ENCODE data around the gene BRD4. TPM values are rescaled to one million over a fixed set of nuclear protein-coding genes. Genes with fewer than 3 reads are reported as not detected.
A peak's percentile ranks its signal among the peaks of the same experiment; 100 is the strongest.
"Not testable (repeated sequence)": the region's sequence is repeated elsewhere in the genome, so short reads cannot be mapped to it uniquely, and the experiment has no call there.

The BRD4 gene
- total RNA-seq, 1 donor from 2014 or later, result 129 TPM

- H3K27ac Mint-ChIP-seq, result no peak overlapping the region
- peaks cover 6% of the 10 kb centered on the region for H3K4me1 Mint-ChIP-seq (ENCODE audit: low read depth)
- H3K9me3 Mint-ChIP-seq, result no peaks in the 10 kb centered on the region
- no peaks in the 10 kb centered on the region for H3K27me3 Mint-ChIP-seq (ENCODE audit: insufficient read depth)
- intact Hi-C loops (cut with micrococcal nuclease), result no loop called here
- no peak for DNase-seq (ENCODE audit: low spot score)
- H3K4me3 Mint-ChIP-seq, result no peak overlapping the region
- peaks cover 23% of the 10 kb centered on the region for H3K36me3 Mint-ChIP-seq (ENCODE audit: low read depth)
These were observed 39.5 kb upstream of the BRD4 start for GRCh38 chr19:15371786-15372380.

DNA sequence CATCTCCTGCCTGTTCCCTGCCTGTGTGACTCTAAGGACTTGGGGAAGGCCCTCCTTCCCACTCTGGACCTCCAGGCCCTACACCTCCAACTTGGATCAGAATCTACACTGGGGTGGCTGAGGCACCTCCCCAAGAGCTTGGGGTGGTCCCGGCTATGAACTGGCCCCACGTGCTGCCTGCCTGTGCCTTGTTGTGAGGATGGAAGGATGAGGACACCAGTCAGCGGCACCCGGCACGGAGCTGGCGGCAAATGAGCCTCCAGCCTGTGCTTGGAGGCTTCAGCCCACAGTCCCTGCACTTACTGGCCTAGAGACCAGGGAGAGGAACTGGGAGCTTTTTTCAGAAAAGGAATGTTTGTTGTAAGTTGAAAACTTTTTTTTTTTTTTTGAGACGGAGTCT, 38.8 kb upstream of the BRD4 start:
- Mint-ChIP-seq H3K36me3 (ENCODE audit: low read depth) (peaks cover 23% of the 10 kb centered on the region), H3K9me3 (no peaks in the 10 kb centered on the region), H3K4me1 (ENCODE audit: low read depth) (no peaks in the 10 kb centered on the region), H3K4me3 (no peak overlapping the region), H3K27me3 (ENCODE audit: insufficient read depth) (no peaks in the 10 kb centered on the region), H3K27ac (no peak overlapping the region)
- DNase-seq (ENCODE audit: low spot score), result no peak
- intact Hi-C loops (cut with micrococcal nuclease), result no loop called here

- no peak for DNase-seq (ENCODE audit: low spot score)
- peaks cover 23% of the 10 kb centered on the region for H3K36me3 Mint-ChIP-seq (ENCODE audit: low read depth)
- no peaks in the 10 kb centered on the region for H3K4me1 Mint-ChIP-seq (ENCODE audit: low read depth)
- no peak overlapping the region for H3K4me3 Mint-ChIP-seq
- intact Hi-C loops (cut with micrococcal nuclease), result no loop called here
- H3K9me3 Mint-ChIP-seq, result no peaks in the 10 kb centered on the region
- H3K27ac Mint-ChIP-seq, result no peak overlapping the region
- H3K27me3 Mint-ChIP-seq (ENCODE audit: insufficient read depth), result no peaks in the 10 kb centered on the region
These were observed 37.2 kb upstream of the BRD4 start for GRCh38 chr19:15369594-15369891.

GRCh38 chr19:15368798-15369593, 36.7 kb upstream of the BRD4 start:
- H3K4me1 Mint-ChIP-seq (ENCODE audit: low read depth), result no peaks in the 10 kb centered on the region
- intact Hi-C loops (cut with micrococcal nuclease), result no loop called here
- H3K27ac Mint-ChIP-seq, result peak overlapping the region; percentile 29

DNA sequence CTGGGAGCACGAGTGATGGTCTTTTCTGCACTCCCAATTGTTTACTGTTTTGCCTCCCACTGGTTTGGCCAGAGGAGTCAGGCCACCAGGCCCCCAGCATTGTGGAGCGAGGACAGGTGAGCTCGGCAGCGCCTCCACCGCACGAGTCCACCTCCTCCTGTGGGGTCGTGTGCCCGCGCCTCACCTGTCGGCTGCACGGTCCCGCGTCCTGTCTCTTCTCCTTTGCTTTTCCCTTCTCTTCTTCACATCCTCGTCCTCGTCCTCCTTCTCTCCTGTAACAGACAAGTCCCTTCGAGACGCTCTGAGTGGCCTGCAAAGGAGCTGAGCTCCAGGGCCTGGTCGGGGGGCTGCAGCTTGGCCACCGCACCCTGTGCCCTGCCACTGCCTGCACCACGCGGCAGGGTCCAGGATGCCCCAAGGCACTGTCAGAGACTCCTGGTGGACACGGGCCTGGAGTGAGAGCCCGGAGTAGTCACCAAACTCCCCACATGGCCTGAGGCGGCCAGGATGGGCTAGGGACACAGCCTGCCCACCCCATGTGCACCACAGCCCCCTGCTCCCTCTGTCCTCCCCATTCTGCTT, 35.8 kb upstream of the BRD4 start:
- intact Hi-C loops (cut with micrococcal nuclease), result no loop called here
- H3K4me1 Mint-ChIP-seq (ENCODE audit: low read depth), result no peaks in the 10 kb centered on the region
- DNase-seq (ENCODE audit: low spot score), result no peak
- no peak overlapping the region for H3K4me3 Mint-ChIP-seq
- peaks cover 23% of the 10 kb centered on the region for H3K36me3 Mint-ChIP-seq (ENCODE audit: low read depth)
- H3K9me3 Mint-ChIP-seq, result no peaks in the 10 kb centered on the region
- no peak overlapping the region for H3K27ac Mint-ChIP-seq
- H3K27me3 Mint-ChIP-seq (ENCODE audit: insufficient read depth), result no peaks in the 10 kb centered on the region

More at GRCh38 chr19:15368798-15369593, 36.7 kb upstream of the BRD4 start:
- no peak for DNase-seq (ENCODE audit: low spot score)
- Mint-ChIP-seq H3K27me3 (ENCODE audit: insufficient read depth) (no peaks in the 10 kb centered on the region), H3K4me3 (no peak overlapping the region), H3K36me3 (ENCODE audit: low read depth) (peaks cover 23% of the 10 kb centered on the region), H3K9me3 (no peaks in the 10 kb centered on the region)

DNA sequence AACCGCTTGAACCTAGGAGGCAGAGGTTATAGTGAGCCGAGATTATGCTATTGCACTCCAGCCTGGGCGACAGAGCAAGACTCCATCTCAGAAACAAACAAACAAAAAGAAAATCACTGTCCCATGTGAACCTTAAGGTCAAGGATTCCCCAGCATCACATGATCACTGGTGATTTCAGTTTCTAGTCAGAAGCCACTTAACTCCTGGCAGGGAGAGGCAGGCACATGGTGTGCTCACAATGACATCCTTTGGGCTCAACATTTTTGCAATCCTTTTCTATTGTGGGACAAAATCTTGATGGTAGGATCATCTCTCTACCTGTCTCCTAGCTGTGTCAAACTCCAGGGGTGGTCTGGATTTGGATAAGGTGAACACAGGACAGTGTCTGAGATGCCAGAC, 35.1 kb upstream of the BRD4 start:
- H3K9me3 Mint-ChIP-seq, result no peaks in the 10 kb centered on the region
- H3K4me3 Mint-ChIP-seq, result no peak overlapping the region
- no peak overlapping the region for H3K27ac Mint-ChIP-seq
- H3K27me3 Mint-ChIP-seq (ENCODE audit: insufficient read depth), result no peaks in the 10 kb centered on the region
- intact Hi-C loops (cut with micrococcal nuclease), result no loop called here
- H3K4me1 Mint-ChIP-seq (ENCODE audit: low read depth), result no peaks in the 10 kb centered on the region
- peaks cover 20% of the 10 kb centered on the region for H3K36me3 Mint-ChIP-seq (ENCODE audit: low read depth)
- DNase-seq (ENCODE audit: low spot score), result no peak

- Mint-ChIP-seq H3K27me3 (ENCODE audit: insufficient read depth) (no peaks in the 10 kb centered on the region), H3K4me1 (ENCODE audit: low read depth) (no peaks in the 10 kb centered on the region), H3K9me3 (no peaks in the 10 kb centered on the region), H3K4me3 (no peak overlapping the region), H3K27ac (no peak overlapping the region), H3K36me3 (ENCODE audit: low read depth) (peaks cover 21% of the 10 kb centered on the region)
- intact Hi-C loops (cut with micrococcal nuclease), result no loop called here
- no peak for DNase-seq (ENCODE audit: low spot score)
These were observed 32.9 kb upstream of the BRD4 start for GRCh38 chr19:15365264-15365663.

- H3K27me3 Mint-ChIP-seq (ENCODE audit: insufficient read depth); H3K4me3 Mint-ChIP-seq; H3K9me3 Mint-ChIP-seq; DNase-seq (ENCODE audit: low spot score); H3K4me1 Mint-ChIP-seq (ENCODE audit: low read depth); H3K27ac Mint-ChIP-seq; intact Hi-C loops (cut with micrococcal nuclease): not testable (repeated sequence)
- H3K36me3 Mint-ChIP-seq (ENCODE audit: low read depth), result peaks cover 23% of the 10 kb centered on the region
These were observed 31.5 kb upstream of the BRD4 start for GRCh38 chr19:15363791-15364190.

DNA sequence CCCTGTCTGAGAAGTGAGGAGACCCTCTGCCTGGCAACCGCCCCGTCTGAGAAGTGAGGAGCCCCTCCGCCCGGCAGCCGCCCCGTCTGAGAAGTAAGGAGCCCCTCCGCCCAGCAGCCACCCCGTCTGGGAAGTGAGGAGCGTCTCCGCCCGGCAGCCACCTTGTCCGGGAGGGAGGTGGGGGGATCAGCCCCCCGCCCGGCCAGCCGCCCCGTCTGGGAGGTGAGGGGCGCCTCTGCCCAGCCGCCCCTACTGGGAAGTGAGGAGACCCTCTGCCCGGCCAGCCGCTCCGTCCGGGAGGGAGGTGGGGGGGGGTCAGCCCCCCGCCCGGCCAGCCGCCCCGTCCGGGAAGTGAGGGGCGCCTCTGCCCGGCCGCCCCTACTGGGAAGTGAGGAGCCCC, 30.7 kb upstream of the BRD4 start:
- peaks cover 27% of the 10 kb centered on the region for H3K36me3 Mint-ChIP-seq (ENCODE audit: low read depth)
- H3K27ac Mint-ChIP-seq; intact Hi-C loops (cut with micrococcal nuclease); DNase-seq (ENCODE audit: low spot score); H3K4me1 Mint-ChIP-seq (ENCODE audit: low read depth); H3K9me3 Mint-ChIP-seq; H3K27me3 Mint-ChIP-seq (ENCODE audit: insufficient read depth); H3K4me3 Mint-ChIP-seq: not testable (repeated sequence)

DNA sequence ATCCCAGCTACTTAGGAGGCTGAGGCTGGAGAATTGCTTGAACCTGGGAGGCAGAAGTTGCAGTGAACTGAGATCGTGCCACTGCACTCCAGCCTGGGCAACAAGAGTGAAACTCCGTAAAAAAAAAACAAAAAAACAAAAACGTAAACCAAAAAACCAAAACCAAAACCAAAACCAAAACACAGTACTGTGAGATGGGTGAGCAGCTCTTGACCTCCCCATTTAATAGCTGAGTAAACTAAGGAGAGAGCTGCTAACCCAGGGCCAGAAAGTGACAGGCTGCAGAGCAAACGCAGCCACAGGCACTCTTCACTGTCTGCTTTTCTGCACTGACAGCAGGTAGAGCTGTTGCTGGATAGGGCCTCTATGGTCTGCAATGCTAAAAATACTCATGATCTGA, 27.7 kb upstream of the BRD4 start:
- H3K27me3 Mint-ChIP-seq (ENCODE audit: insufficient read depth); H3K4me3 Mint-ChIP-seq; H3K27ac Mint-ChIP-seq; H3K9me3 Mint-ChIP-seq; H3K4me1 Mint-ChIP-seq (ENCODE audit: low read depth); DNase-seq (ENCODE audit: low spot score); intact Hi-C loops (cut with micrococcal nuclease): not testable (repeated sequence)
- peaks cover 34% of the 10 kb centered on the region for H3K36me3 Mint-ChIP-seq (ENCODE audit: low read depth)

- Mint-ChIP-seq H3K27me3 (ENCODE audit: insufficient read depth) (no peaks in the 10 kb centered on the region), H3K36me3 (ENCODE audit: low read depth) (peaks cover 41% of the 10 kb centered on the region), H3K4me1 (ENCODE audit: low read depth) (no peaks in the 10 kb centered on the region), H3K27ac (peak overlapping the region; percentile 53), H3K9me3 (no peaks in the 10 kb centered on the region), H3K4me3 (no peak overlapping the region)
- DNase-seq (ENCODE audit: low spot score), result no peak
- intact Hi-C loops (cut with micrococcal nuclease), result no loop called here
These were observed 26.6 kb upstream of the BRD4 start for GRCh38 chr19:15358918-15359317.

GRCh38 chr19:15357906-15358305, 25.6 kb upstream of the BRD4 start:
- no peaks in the 10 kb centered on the region for H3K4me1 Mint-ChIP-seq (ENCODE audit: low read depth)
- H3K27ac Mint-ChIP-seq, result no peak overlapping the region
- no peaks in the 10 kb centered on the region for H3K27me3 Mint-ChIP-seq (ENCODE audit: insufficient read depth)
- peaks cover 42% of the 10 kb centered on the region for H3K36me3 Mint-ChIP-seq (ENCODE audit: low read depth)
- no peak overlapping the region for H3K4me3 Mint-ChIP-seq
- no peaks in the 10 kb centered on the region for H3K9me3 Mint-ChIP-seq
- no peak for DNase-seq (ENCODE audit: low spot score)
- intact Hi-C loops (cut with micrococcal nuclease), result no loop called here

- intact Hi-C loops (cut with micrococcal nuclease), result no loop called here
- Mint-ChIP-seq H3K27me3 (ENCODE audit: insufficient read depth) (no peaks in the 10 kb centered on the region), H3K4me3 (no peak overlapping the region), H3K27ac (no peak overlapping the region), H3K36me3 (ENCODE audit: low read depth) (peaks cover 38% of the 10 kb centered on the region), H3K9me3 (no peaks in the 10 kb centered on the region), H3K4me1 (ENCODE audit: low read depth) (no peaks in the 10 kb centered on the region)
- DNase-seq (ENCODE audit: low spot score), result no peak
These were observed 22.4 kb upstream of the BRD4 start for GRCh38 chr19:15354566-15355296.

Data from activated T-helper 1 cell treated with anti-CD3 and anti-CD28 coated beads, Interleukin-12 subunit alpha, Interleukin-12 subunit beta, Interleukin-2, Interleukin-4 antibody, amounts not matched to agents 30 ng/mL and 10 ng/mL and 1 ng/mL, durations not matched to agents 14 hours and 24 hours and 36 hours (primary cell).